ENCODE data around the gene VTI1B.

The VTI1B gene

GRCh38 chr14:67675219-67675582 lies 769 bp upstream of the VTI1B start:
- peak overlapping the region; percentile 88 for H3K27ac ChIP-seq
- TF ChIP-seq CTCF (IDR thresholded peaks at IDR 0.05), result no peak
- no peak for TF ChIP-seq ZFX (IDR thresholded peaks at IDR 0.05; ENCODE audit: borderline replicate concordance)

- TF ChIP-seq ZFX (IDR thresholded peaks at IDR 0.05; ENCODE audit: borderline replicate concordance) (no peak), CTCF (IDR thresholded peaks at IDR 0.05) (peak; percentile 24)
- peak overlapping the region; percentile 88 for H3K27ac ChIP-seq
These were observed 323 bp downstream of the VTI1B start for GRCh38 chr14:67674139-67674479.

- H3K27ac ChIP-seq, result peak overlapping the region; percentile 88
- TF ChIP-seq ZFX (IDR thresholded peaks at IDR 0.05; ENCODE audit: borderline replicate concordance), result no peak
- no peak for TF ChIP-seq CTCF (IDR thresholded peaks at IDR 0.05)
These were observed 981 bp downstream of the VTI1B start for GRCh38 chr14:67673451-67673850.

- TF ChIP-seq ZFX (IDR thresholded peaks at IDR 0.05; ENCODE audit: borderline replicate concordance), result no peak
- no peak for TF ChIP-seq CTCF (IDR thresholded peaks at IDR 0.05)
- H3K27ac ChIP-seq, result no peak overlapping the region
These were observed 5.9 kb downstream of the VTI1B start for GRCh38 chr14:67668559-67668958.

GRCh38 chr14:67666750-67667449 lies 7.5 kb downstream of the VTI1B start:
- H3K27ac ChIP-seq, result no peak overlapping the region
- TF ChIP-seq CTCF (IDR thresholded peaks at IDR 0.05), result peak; percentile 75
- TF ChIP-seq ZFX (IDR thresholded peaks at IDR 0.05; ENCODE audit: borderline replicate concordance), result no peak

GRCh38 chr14:67665868-67666267 lies 8.6 kb downstream of the VTI1B start:
- no peak overlapping the region for H3K27ac ChIP-seq

More at GRCh38 chr14:67665868-67666267, 8.6 kb downstream of the VTI1B start:
- TF ChIP-seq CTCF (IDR thresholded peaks at IDR 0.05) (no peak), ZFX (IDR thresholded peaks at IDR 0.05; ENCODE audit: borderline replicate concordance) (no peak)

Data from 22Rv1 (cell line).